K562 (cell line): ENCODE data around the gene NXN. TPM values are rescaled to one million over a fixed set of nuclear protein-coding genes. Genes with fewer than 3 reads are reported as not detected.

Source experiments
- ATAC-seq: fragments of 200-7000 bp; cut with Tn5 transposase; 3 replicates; pipeline ENCODE4 v1.9.1; 2020; ENCODE audit warnings: moderate library complexity
- BruUV-seq: library from RNA; stranded (reverse); fragments of 400-500 nt; replicated peaks from 2 replicates; lab custom pipeline; 2021; lab: Mats Ljungman, UMichigan
- CTCF ChIA-PET: fragments of 300-600 bp; formaldehyde crosslinking; extraction: SDS; loops from one replicate; lab custom pipeline; 2021; ENCODE audit warnings: low intra/inter-chr PET ratio; lab: Yijun Ruan, JAX
- POLR2A ChIA-PET: fragments of 300-600, 350-650 bp; sonication (Branson Sonifier 250); formaldehyde crosslinking; extraction: SDS; loops from one replicate; lab custom pipeline; 2021; ENCODE audit warnings: antibody characterized with exemption, inconsistent platforms; lab: Yijun Ruan, JAX
- DNase-seq, 4 experiments: peaks; one replicate each; pipeline versions ENCODE4 v3.0.0 to v3.0.0-alpha.2; 2011 to 2018; ENCODE audit warnings: low spot score in 3 of 4, mixed read lengths in 3 of 4; ENCODE audit errors: extremely low read depth in 1 of 4
- FAIRE-seq: peaks from 2 replicates; lab custom pipeline; 2011; peaks lifted over from hg19 to GRCh38; lab: Jason Lieb, UNC
- H2AFZ ChIP-seq: 2 replicates; pipeline ENCODE4 v1.6.0; 2011; ENCODE audit warnings: low read depth, low read length, control low read depth, inconsistent platforms
- H3K27ac ChIP-seq: fragments of 200-600 bp; 3 replicates; pipeline ENCODE4 v1.8.0; 2011; ENCODE audit warnings: low read depth, mild to moderate bottlenecking, control low read depth, inconsistent platforms, low read length, moderate library complexity, mixed read lengths; ENCODE audit errors: extremely low read depth
- H3K27me3 ChIP-seq, 2 experiments: fragments of 300-600 bp in 1 of 2; 2 replicates in 1 of 2; 3 replicates in 1 of 2; pipeline versions ENCODE4 v1.6.0 to v1.8.0; 2011; ENCODE audit warnings: inconsistent platforms in 2 of 2, low read length in 2 of 2, mild to moderate bottlenecking in 1 of 2, mixed read lengths in 1 of 2, moderate library complexity in 1 of 2; ENCODE audit not compliant: control insufficient read depth in 2 of 2, insufficient read depth in 2 of 2
- H3K36me3 ChIP-seq: fragments of 300-600 bp; 3 replicates; pipeline ENCODE4 v1.8.0; 2011; ENCODE audit warnings: mild to moderate bottlenecking, low read length, inconsistent platforms; ENCODE audit not compliant: control insufficient read depth, insufficient read depth
- H3K4me1 ChIP-seq, 2 experiments: fragments of 200-600 bp in 1 of 2; replicated peaks in 1 of 2; 2 replicates in 1 of 2; 3 replicates in 1 of 2; pipeline versions ENCODE4 v1.5.1 to v1.8.0; 2011; ENCODE audit warnings: inconsistent platforms in 2 of 2, low read length in 2 of 2, mild to moderate bottlenecking in 1 of 2, mixed read lengths in 1 of 2, moderate library complexity in 1 of 2; ENCODE audit not compliant: control insufficient read depth in 2 of 2, insufficient read depth in 2 of 2
- H3K4me2 ChIP-seq: 2 replicates; pipeline ENCODE4 v1.6.1; 2011; ENCODE audit warnings: low read length, control low read depth, inconsistent platforms, mixed read lengths; ENCODE audit not compliant: insufficient read depth
- H3K4me3 ChIP-seq: fragments of 200-600 bp; sonication (generic), shearing (Covaris generic); 2 replicates; pipeline ENCODE4 v1.5.1; 2016; ENCODE audit warnings: control low read depth, inconsistent platforms
- H3K79me2 ChIP-seq: fragments of 200-600 bp; 3 replicates; pipeline ENCODE4 v1.8.0; 2011; ENCODE audit warnings: low read length, inconsistent platforms; ENCODE audit not compliant: control insufficient read depth, insufficient read depth
- H3K9ac ChIP-seq, 2 experiments: 2 replicates each; pipeline versions ENCODE4 v1.6.0 to v1.6.1; 2011; ENCODE audit warnings: low read depth in 2 of 2, low read length in 2 of 2, control low read depth in 1 of 2, inconsistent platforms in 1 of 2, mild to moderate bottlenecking in 1 of 2, mixed read lengths in 1 of 2; ENCODE audit not compliant: insufficient read depth in 1 of 2
- H3K9me1 ChIP-seq: one replicate; pipeline ENCODE4 v1.6.0; 2011; ENCODE audit warnings: inconsistent platforms, mild to moderate bottlenecking, low read length, moderate library complexity; ENCODE audit not compliant: control insufficient read depth, insufficient read depth
- H3K9me3 ChIP-seq: replicated peaks from 2 replicates; pipeline ENCODE4 v1.5.1; 2011; ENCODE audit warnings: low read depth, low read length, inconsistent platforms; ENCODE audit not compliant: control insufficient read depth, insufficient read depth
- H4K20me1 ChIP-seq: replicated peaks from 2 replicates; pipeline ENCODE4 v1.6.1; 2011; ENCODE audit warnings: low read length, inconsistent platforms, mixed read lengths; ENCODE audit not compliant: control insufficient read depth, insufficient read depth
- E2F3 ChIP-seq: fragments of 250-450 bp; sonication (Bioruptor Pico); IDR thresholded peaks from 2 replicates; pipeline ENCODE4 v1.4.0; 2020; ENCODE audit warnings: mild to moderate bottlenecking
- HMBOX1 ChIP-seq: sonication (generic); IDR thresholded peaks from 2 replicates; pipeline ENCODE4 v1.6.1; 2016
- MEF2A ChIP-seq: IDR thresholded peaks from 2 replicates; pipeline ENCODE4 v1.6.1; 2011; ENCODE audit warnings: low read depth, mild to moderate bottlenecking, low read length, moderate library complexity; ENCODE audit not compliant: control insufficient read depth
- MTA3 ChIP-seq: fragments of 450-650 bp; formaldehyde crosslinking; IDR thresholded peaks from 2 replicates; pipeline ENCODE4 v1.6.1; 2017; ENCODE audit warnings: mild to moderate bottlenecking, borderline replicate concordance
- NONO ChIP-seq, 2 experiments: fragments of 200-400 bp in 1 of 2; fragments of 450-650 bp in 1 of 2; formaldehyde crosslinking in 1 of 2; IDR thresholded peaks; 2 replicates each; pipeline ENCODE4 v1.6.1; 2017; ENCODE audit warnings: low read depth in 2 of 2, mild to moderate bottlenecking in 2 of 2, moderate library complexity in 2 of 2, low read length in 1 of 2
- SRSF7 ChIP-seq: fragments of 200-400 bp; formaldehyde crosslinking; optimal IDR thresholded peaks from 2 replicates; pipeline ENCODE3; 2017; ENCODE audit warnings: mild to moderate bottlenecking, low read depth, low read length
- XRCC4 ChIP-seq: IDR thresholded peaks from one replicate; pipeline ENCODE4 v1.6.1; 2011; ENCODE audit not compliant: insufficient read depth, insufficient read length; ENCODE audit errors: extremely low read depth
- ZKSCAN3 ChIP-seq: fragments of 250-450 bp; sonication (Bioruptor Pico); IDR thresholded peaks from 2 replicates; pipeline ENCODE4 v1.4.0; 2020
- WGBS: fragments of 100-300 bp; shearing (Covaris generic); methylation state at CpG from one replicate; pipeline ENCODE4 v1.1.6; 2016; ENCODE audit warnings: low coverage, mixed read lengths; ENCODE audit not compliant: insufficient coverage; ENCODE audit errors: missing lambda C conversion rate; 5-methylcytosine and 5-hydroxymethylcytosine counted together
- in situ Hi-C: fragments of 300-500 bp; cut with MboI; formaldehyde crosslinking; loops from 4 replicates; pipeline ENCODE4 v1.15.0; 2018; ENCODE audit warnings: inconsistent platforms, mixed read lengths
- intact Hi-C: fragments of 100-400 bp; cut with micrococcal nuclease; formaldehyde crosslinking; loops from 2 replicates; pipeline ENCODE4 v1.14.2; 2022
- polyA plus RNA-seq, 8 experiments: library from polyadenylated mRNA; depleted of rRNA in 4 of 8; stranded (reverse) in 5 of 8; unstranded in 3 of 8; fragments of >200 nt; fragmentation: Nextera tagmentation in 2 of 8; fragmentation: Illumina TruSeq in 1 of 8; extraction: Ambion mirVana in 2 of 8; extraction: Trizol in 1 of 8; gene quantifications; 2 replicates each; pipeline versions ENCODE4 v1.2.1 to v1.2.3, GENCODE V29; 2011 to 2014; ENCODE audit warnings: inconsistent platforms in 1 of 8, missing spikeins in 1 of 8
- total RNA-seq, 7 experiments: library from RNA; depleted of rRNA in 6 of 7; stranded (reverse); fragments of >200 nt in 6 of 7; fragmentation: Illumina TruSeq in 2 of 7; extraction: Trizol in 2 of 7; gene quantifications; 2 replicates each; pipeline versions ENCODE4 v1.2.1 to v1.2.3, GENCODE V29; 2011 to 2021; ENCODE audit warnings: low replicate concordance in 1 of 7
- TF ChIP-seq, protein P1 (sequence below), 2 experiments: fragments of 450-650 bp; formaldehyde crosslinking in 1 of 2; IDR thresholded peaks; 2 replicates each; pipeline versions ENCODE4 v1.4.0 to v1.6.1; 2014 to 2020; ENCODE audit warnings: mild to moderate bottlenecking in 2 of 2, borderline replicate concordance in 1 of 2, low read depth in 1 of 2

The NXN gene
- total and polyA plus RNA-seq, 9 of the 15 experiments (the other 6 are each of a cell fraction or from before 2014, with no cell fraction given): 0.08 to 0.39 (median 0.29) TPM; not detected in 5

DNA sequence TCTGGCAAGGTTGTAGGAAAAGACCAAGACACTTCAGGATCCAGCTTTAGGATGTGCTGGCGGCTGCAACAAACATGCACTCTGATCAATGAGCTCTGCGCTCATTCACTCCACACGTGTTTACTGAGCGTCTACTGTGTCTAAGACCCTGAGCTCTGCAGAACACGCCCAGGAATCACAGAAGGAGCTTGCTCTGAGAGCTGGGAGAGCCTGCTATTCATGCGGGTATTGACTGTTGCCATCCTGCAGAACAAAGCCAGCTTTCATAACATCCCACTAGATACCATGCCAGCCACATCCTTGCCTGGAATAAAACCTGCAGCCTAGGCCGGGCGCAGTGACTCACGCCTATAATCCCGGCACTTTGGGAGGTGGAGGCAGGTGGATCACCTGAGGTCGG lies 44.1 kb downstream of the NXN start:
- no peaks in the 10 kb centered on the region; a peak in 1 of 5 replicates for H3K4me1 ChIP-seq
- WGBS: 4% methylated on average over 9 of the region's 11 CpGs
- DNase-seq: no peak

More for the DNA sequence above, 44.1 kb downstream of the NXN start:
- Histone ChIP-seq H3K9ac (no peak overlapping the region), H3K9me3 (no peaks in the 10 kb centered on the region), H3K27me3 (peaks cover 10 to 37% of the 10 kb centered on the region in 2 experiments; a peak in 4 of 5 replicates), H3K36me3 (no peaks in the 10 kb centered on the region), H3K79me2 (no peaks in the 10 kb centered on the region), H3K9me1 (no peaks in the 10 kb centered on the region), H3K27ac (no peak overlapping the region), H4K20me1 (no peaks in the 10 kb centered on the region), H3K4me3 (no peak overlapping the region), H2AFZ (no peak overlapping the region), H3K4me2 (no peak overlapping the region)
- ATAC-seq: no peak
- FAIRE-seq: no peak
- ChIA-PET POLR2A (no interaction called here), CTCF (interaction anchor here (1.2 kb wide), 1 partner anchor 8 kb away, joined by 4 read pairs; no protein-coding TSS in a partner anchor)
- BruUV-seq: no TSS peak
- TF ChIP-seq ZKSCAN3 (no peak), NONO (IDR thresholded peaks at IDR 0.05; ENCODE audit: low read depth in 2 of 2, low read length in 1 of 2) (no peak), HMBOX1 (no peak), XRCC4 (no peak), MEF2A (no peak), E2F3 (CRISPR knock-in tag) (no peak), SRSF7 (no peak), MTA3 (no peak)
- TF ChIP-seq, protein P1, sequence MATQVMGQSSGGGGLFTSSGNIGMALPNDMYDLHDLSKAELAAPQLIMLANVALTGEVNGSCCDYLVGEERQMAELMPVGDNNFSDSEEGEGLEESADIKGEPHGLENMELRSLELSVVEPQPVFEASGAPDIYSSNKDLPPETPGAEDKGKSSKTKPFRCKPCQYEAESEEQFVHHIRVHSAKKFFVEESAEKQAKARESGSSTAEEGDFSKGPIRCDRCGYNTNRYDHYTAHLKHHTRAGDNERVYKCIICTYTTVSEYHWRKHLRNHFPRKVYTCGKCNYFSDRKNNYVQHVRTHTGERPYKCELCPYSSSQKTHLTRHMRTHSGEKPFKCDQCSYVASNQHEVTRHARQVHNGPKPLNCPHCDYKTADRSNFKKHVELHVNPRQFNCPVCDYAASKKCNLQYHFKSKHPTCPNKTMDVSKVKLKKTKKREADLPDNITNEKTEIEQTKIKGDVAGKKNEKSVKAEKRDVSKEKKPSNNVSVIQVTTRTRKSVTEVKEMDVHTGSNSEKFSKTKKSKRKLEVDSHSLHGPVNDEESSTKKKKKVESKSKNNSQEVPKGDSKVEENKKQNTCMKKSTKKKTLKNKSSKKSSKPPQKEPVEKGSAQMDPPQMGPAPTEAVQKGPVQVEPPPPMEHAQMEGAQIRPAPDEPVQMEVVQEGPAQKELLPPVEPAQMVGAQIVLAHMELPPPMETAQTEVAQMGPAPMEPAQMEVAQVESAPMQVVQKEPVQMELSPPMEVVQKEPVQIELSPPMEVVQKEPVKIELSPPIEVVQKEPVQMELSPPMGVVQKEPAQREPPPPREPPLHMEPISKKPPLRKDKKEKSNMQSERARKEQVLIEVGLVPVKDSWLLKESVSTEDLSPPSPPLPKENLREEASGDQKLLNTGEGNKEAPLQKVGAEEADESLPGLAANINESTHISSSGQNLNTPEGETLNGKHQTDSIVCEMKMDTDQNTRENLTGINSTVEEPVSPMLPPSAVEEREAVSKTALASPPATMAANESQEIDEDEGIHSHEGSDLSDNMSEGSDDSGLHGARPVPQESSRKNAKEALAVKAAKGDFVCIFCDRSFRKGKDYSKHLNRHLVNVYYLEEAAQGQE (IDR thresholded peaks at IDR 0.05; ENCODE audit: borderline replicate concordance): no peak
- TF ChIP-seq, protein P1 (CRISPR knock-in tag; IDR thresholded peaks at IDR 0.05; ENCODE audit: low read depth): no peak
- intact Hi-C loops: no loop called here
- in situ Hi-C loops: no loop called here
